Stimulated activated CD4-positive, alpha-beta T cell treated with anti-CD3 and anti-CD28 coated beads, Interleukin-12 subunit alpha, Interleukin-12 subunit beta, amount 100 ng/mL, for 48 hours (primary cell): ENCODE results near the gene CD36.

Experiments
- DNase-seq, 3 donors: peaks; one replicate each; pipeline ENCODE4 v3.0.0-alpha.2; 2020; ENCODE audit warnings: low read depth in 2 of 3, low spot score in 1 of 3

The CD36 gene

DNA sequence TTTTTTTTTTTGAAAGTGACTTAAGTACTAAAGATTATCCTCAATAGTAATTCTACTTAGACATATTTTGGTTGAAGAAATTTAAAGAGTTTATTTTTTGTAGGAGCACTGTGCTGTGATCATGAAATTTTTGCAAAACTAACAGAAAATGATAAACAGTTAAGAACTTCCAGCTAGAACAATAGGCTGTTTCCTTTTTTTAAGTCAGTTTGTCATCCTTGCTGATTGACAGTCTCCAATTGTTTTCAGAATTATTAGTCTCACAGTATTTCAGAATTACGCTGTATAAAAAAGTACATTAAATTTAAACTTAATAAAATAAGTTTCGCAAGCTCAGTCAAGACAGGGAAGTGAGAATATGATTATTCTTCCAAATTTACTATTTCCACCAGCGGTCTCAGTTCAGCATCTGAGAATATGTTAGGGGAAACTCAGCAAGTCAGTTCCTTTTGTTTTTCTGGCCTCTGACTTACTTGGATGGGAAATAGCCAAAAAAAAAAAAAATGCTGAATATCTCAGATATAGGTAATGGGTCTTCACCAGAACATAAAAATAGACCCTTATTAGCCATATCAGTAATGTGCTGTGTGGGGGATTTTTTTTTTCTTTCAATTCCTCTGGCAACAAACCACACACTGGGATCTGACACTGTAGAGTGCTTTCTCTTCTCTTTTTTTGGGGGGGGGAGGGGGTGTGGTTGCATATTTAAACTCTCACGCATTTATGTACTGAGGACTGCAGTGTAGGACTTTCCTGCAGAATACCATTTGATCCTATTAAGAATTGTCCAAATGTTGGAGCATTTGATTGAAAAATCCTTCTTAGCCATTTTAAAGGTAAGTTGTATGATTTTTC is at the start of gene CD36:
TSS of gene CD36 (plus strand) at position 732 of the 855 bp plus-strand sequence. CDS start 8,099 bp downstream, outside the sequence.
- no peak for DNase-seq

DNA sequence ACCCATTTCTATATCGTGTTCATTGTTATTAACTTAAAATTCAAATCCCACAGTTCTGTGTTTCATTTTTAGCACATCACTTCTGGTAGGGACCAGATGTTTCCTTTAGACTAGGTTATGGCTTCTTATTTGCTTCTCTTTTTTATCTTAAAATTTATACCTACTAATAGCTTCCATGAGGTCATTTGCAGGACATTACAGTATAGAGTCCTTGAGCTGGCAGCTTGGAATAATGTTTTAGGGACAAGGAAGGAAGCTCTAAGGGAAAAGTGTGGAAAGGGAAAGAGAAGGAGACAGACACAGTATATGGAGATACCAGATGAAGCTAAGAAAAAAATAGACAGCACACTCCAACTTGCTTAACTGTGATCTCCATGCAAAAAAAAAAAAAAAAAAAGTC is 48.8 kb upstream of the CD36 start:
- no peak for DNase-seq

DNA sequence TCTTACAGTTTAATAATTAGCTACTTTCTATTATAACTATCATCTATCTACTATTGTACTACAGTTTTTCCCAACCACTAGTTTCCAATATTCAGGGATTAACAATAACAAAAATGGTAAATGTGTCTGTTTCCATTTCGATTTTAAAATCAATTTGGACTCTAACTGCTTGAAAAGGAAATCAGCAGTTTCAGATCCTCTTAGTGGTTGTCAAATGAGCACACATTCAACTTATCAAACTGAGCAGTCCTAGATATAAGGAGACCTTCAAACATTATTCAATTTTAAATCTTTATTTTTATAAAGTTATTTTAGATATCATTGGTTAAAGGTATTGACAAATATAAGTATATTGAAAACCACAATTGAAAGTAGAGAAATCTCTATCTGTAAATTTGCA is 46.8 kb upstream of the CD36 start:
- no peak for DNase-seq

DNA sequence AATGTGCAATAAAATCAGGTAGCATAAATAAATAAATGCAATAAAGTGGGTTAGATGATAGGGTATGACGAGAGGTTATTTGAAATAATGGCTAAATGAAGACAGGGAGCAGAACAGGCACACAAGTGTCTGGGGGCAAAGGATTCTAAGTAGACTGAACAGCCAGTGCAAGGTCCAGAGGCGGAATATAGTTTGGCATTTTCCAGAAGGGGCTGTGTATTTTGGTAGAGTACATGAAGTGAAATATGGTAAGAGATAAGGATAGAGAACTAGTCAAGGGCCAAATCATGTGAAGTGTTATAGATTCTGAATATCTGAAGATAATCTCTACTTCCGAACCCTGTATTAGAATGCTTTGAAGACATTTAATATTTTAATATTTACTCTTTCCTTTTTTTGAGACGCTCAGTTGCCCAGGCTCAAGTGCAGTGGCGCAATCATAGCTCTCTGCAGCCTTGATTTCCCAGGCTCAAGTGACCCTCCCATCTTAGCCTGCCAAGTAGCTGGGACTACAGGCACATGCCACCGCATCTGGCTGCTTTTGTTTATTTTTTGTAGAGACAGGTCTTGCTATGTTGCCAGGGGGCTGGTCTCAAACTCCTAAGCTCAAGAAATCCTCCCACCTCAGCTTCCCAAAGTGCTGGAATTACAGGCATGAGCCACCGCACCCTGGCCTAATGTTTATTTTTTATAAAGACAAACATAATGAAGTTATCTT is 44.4 kb upstream of the CD36 start:
- DNase-seq, result no peak

DNA sequence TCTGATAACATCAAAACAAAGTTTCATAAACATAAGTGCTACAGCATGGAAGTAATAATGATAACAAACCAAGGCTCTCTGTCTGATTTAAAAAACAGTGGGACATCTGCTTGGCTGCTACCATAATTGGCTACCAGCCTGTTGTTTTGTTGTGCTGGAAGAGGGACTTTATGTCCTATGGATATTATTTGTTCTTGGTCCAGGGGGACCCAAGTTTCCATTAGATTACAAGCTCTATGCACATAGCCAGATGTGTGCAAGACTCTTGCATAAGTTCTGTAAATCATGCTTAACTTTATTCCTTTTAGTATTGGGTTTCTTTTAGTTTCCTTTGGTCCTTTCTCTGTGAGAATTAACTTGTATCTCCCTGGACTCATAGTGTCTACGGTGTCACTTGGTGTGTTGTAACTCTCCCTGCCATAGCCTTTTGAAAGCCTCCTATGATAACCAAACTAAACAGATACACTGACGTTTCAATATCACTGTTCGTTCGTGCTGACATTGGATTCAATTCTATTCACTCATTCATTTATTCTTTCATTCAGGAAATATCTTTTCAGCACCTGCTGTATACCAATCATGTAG is 41.4 kb upstream of the CD36 start:
- DNase-seq, result no peak

DNA sequence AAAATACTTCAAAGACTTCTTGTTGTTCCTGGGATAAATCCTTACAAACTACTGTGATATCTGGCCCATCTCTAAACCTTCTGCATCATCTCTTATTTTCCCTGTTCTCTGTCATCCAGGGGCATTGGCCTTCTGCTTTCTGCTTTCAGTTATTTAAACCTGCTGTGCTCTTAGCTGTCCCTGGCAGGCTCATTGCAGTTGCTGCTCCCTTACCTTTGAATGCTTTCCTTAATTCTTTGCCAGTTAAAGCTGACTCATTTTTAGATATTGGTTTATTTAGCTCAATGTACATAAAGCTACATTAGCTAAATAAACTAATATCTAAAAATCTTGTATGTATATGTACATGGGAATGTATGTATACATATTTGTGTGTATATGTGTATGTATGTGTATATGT is 40.6 kb upstream of the CD36 start:
- DNase-seq, result no peak

DNA sequence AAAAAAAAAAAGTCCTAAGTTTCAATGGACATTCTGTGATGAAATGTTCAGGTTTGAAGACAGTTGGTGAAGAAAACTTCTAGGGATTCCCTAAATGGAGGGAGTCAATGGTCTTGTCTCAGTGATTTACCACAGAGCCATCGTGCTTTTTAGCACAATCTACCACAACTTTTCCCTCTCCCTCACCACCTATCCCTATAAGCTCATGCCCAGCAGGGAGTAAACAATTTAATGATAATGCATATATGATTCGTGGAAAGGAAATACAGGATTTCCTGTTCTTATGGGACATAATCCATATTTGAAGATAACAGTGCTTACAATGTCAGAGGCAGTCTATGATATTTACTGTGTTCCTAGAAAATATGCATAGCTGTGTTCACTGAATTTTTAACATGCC is 38.4 kb upstream of the CD36 start:
- DNase-seq, result no peak

DNA sequence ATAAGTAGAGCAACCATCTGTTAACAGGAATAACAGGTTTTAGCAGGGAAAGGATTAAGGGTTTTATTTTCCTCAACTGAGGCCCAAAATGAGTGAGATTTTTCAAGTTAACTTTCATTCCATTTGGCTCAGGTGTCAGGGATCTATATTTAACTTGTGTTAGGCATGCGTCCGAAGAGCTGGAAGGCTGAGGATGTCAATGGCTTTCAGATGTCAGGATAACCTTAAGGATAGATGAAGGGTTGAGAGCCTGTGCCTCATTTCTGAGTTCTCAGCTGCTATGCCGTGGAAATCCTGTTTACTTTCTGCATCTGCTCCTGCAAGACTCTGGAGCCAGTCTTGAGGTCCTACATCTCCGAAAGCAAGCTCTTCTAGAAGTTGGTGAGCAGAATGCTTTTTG is 36.4 kb upstream of the CD36 start:
- no peak for DNase-seq

DNA sequence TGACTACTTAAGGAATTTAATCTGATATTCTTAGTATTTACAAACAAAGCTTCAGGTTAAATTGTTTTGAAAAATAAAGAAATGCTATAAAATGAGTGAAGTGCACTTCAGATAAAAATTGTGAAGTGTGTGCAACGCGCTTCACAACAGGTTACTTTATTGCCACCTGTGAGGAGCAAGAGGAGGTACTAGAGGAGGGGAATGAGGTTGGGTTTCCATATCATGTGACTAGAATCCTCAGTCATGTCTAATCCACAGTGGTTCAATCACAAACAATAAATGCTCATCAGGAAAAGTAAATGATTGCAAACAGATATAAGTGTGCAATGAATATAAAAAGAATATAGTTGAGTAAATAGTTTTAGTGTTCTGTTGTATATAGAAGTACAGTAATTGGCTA is 34.5 kb upstream of the CD36 start:
- DNase-seq, result no peak

DNA sequence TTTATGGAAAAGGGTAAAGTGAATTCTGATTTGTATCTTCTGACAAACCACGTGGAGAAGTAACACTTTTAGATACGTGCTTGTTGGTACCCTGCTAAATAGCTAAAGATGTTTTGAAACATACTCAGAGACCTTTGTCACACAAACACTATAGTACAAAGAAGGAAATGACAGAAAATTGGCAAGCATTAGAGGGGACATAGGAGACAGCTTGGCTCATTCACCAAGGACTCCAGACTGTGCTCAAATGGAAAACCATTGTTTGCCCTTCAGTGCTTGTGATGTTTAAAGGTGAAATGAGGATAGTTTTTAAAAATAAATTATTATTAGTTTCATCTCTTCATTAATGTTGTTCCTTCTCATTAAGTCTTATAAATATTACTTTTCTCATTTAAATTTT is 34.0 kb upstream of the CD36 start:
- DNase-seq, result no peak

DNA sequence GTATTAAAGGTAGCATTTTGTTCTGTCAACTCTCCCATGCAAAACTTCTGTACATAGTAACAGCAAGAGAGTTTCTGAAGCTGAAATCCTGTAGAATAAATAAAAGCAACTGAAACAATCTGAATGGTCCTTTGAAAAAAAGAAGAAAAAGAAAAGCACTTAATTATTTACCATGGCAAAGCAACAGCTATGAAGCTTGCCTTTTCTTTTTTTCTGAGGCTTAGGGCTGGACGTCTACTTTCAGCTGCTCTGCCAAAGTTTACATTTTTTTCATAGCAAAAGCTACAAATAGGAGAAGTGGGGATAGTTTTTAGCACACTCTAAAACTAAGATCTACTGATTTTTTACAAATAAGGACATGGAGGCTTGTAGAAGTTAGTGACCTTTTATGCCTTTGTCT is 31.3 kb upstream of the CD36 start:
- DNase-seq, result no peak

DNA sequence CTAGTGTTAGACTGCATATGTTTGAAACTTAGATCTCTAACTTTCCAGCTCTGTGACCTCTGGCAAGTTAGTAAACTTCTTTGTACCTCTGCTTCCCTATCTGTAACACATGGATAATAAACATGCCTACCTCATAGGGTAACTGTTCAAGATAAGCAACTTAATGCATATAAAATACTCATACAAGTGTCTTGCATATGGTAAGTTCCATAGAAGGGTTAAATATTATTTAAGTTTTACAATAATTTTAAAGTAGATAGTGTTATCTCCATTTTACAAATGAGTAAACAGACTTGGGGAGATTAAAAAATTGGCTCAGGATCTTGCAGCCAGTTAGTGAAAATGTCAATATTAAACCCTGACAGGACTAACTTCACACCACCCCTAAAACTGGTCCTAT is 30.1 kb upstream of the CD36 start:
- no peak for DNase-seq

DNA sequence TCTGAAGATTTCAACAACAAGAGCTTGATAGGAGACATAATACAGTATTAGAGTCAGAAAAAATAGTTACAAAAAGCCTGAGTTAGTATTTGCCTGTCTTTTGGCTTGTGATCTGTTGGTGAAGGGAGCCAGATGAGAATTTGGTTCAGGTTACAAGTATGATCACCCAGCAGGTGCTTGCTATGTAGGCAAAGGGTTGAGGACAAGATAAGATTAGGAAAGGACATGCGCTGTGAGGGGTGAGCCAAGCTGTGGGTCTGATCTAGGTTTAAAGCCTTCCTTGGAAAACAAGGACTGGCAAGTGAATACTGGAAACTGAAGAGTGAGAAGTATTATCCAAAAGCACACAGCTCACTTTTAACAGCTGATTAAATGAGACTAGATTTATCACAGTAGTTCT is 28.7 kb upstream of the CD36 start:
- no peak for DNase-seq

DNA sequence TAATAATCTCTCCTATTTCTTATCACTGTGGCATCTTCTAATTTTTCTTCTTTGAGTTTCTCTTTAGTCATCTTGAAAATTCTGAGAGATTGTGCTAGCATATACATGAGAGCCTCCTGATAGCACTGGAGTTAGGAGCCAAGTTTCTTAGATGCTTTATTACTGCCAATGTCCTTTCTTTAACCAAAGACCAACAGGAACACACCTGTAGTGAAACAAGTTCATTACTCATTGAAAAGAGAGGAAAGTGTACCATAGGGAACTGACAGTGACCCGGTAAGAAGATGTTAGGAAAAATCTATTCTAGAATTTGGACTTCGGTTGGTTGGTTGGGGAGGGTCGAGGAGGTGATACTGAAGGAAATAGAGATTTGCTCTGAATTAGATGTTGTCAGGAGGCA is 27.1 kb upstream of the CD36 start:
- DNase-seq, result no peak

DNA sequence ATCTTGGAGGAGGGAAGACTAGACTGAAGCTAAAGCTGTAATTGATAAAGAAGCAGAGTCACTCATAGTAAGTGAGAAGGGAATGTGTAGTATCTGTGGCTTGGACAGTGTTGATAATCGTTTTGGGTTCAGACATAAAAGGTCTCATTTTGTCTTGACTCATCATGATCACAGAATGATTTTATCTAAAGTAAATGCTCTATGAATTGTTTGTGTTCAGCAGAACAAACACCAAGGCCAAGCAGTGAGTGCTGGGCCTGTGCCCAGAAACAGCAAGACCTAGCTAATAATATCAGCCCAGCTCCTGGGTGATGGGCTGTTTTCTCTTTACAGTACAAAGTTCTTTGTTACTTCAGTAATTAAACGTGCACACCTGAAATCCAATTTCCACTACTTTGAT is 26.7 kb upstream of the CD36 start:
- DNase-seq, result no peak

DNA sequence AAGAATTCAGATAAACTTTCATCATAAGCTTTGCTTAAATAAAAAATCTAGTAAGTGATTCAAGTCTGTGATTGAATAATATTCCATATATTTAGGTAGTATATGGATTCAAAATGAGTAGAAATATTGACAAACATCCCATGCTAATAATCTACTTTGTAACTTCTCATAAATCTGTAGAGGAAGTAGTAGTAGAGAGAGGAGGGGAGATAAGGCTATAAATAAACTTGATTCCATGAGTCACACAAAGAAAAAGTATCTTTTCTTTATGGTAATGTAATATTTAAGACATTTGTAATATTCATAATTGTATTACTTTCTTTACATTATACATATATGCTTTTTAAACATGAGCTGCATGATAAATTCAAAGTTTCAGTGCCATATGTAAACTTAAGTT is 25.6 kb upstream of the CD36 start:
- no peak for DNase-seq

DNA sequence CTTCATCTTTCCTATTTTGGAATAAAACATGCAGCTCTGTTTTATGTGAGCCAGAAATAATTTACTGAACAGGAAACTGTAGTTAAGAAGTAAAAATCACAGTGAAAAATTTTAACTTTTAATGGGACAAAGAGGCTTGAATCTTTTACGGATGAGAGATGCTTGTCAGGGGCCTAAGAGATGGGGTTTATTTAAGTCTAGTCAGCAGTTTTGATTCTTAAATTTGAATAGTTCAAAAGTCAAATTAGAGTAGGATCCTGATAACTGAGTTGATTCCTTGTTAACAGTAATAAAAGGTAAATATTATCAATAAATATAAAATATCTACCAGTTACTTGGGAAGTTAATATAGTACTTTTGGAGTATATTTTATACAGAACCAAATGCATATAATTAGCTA is 24.9 kb upstream of the CD36 start:
- no peak for DNase-seq

DNA sequence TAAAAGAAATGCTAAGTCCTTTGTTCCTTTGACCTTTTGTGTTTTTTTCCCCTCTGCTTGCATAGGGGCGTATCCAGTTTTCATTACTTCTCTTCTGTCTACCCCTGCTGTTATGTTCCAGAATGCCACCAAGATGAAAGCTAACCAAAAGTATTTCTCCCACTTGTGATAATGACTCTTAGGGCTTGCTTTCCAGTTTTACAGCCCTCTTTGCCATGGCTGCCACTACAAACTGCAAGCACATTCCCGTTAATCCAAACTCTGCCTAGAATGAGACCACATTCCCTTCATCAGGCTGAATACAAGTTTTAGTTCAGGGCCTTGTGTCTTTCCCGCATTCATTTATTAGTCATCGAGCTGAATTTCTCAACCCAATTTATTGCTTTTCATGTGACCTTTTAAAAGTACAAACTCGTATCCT is 23.6 kb upstream of the CD36 start:
- no peak for DNase-seq

DNA sequence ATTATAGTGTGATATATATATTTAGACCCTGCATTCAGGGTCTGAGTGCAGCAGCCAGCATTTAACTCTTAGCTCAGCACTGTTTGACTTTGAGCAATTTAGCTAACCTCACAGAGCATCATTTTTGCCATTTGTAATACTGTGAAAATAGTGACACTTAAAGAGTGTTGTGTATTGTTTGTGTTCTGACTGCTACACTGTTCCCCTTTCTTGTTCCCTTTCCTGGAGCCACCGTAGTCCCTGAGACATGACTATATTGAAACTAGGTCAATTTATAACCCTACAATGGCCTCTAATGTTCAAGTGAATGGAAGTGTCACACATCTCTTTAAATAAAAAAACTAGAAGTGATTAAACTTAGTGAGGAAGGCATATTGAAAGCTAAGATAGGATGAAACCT is 20.3 kb upstream of the CD36 start:
- no peak for DNase-seq

DNA sequence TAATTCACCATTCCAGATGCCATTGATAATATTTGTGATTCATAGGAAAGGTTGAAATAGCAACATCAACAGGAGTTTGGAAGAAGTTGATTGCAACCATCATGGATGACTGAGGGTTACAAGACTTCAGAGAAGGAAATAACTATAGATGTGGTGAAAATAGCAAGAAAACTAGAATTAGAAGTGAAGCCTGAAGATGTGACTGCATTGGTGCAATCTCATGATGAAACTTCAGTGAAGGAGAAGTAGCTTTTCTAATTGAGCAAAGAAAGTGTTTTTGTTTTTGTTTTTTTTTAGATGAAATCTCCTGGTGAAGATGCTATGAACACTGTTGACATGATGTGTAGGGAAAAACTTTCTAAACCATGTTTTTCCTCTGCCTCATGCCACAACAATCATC is 18.7 kb upstream of the CD36 start:
- no peak for DNase-seq

DNA sequence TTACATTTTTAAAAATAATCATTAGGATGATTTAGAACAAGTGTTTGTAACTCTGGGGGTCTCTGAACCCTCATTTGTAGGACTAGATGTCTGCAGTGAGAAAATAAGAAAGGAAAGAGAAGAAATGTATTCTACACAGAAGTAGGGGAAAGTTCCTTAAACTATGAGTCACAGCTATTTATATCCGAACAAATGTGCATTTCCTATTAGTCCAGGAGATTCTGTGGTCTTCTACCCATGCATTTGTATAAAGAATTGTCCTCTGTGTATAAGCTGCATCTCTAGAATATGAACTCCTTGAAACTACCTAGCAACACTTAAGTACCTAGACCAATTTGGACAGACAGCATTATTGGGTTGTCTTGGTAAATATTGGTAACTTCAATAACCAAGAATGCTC is 15.9 kb upstream of the CD36 start:
- DNase-seq, result no peak

DNA sequence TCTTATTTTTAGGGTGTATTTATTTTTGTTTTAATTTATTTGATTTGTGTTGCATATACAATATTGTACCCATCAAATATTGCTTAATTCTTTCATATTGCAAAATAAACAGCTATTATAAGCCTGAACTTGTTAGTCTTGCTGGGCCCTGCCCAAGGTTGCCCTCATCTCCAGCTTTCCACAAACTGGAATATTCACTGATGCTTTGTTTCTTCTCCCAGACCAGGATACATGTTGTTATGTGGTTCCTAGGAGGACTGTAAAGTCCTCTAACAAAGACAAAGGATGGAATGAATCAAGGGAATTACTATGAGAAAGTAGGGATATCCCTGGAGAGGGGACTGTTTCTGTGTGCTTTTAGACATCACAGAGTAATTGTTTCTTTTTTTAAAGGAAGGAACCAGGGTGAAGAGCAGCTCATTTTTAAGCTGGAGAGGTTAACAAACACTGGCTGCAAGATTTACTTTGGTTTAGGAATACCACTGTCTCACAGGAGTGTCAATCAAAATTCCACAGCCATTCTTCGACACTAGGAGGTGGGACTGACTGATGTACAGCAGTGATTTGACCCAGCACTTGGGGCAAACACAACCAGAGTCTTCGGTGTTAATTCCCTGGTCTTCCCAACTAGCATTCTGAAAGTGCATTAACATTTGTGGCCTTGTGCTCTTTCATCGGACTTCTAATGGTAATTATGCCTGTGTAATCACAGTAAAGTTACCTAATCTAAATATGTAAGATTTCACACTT is 14.8 kb upstream of the CD36 start:
- no peak for DNase-seq
